Kasumi-1 (cell line): ENCODE results near the gene SLC35D2.
"Not testable (repeated sequence)": the region's sequence is repeated elsewhere in the genome, so short reads cannot be mapped to it uniquely, and the experiment has no call there.

ENCODE experiments used
- DNase-seq, 2 experiments: peaks; one replicate each; lab custom pipeline; 2025; lab: John Stamatoyannopoulos, UW

SLC35D2 gene

GRCh38 chr9:96360976-96361375, 22.5 kb downstream of the SLC35D2 start:
- no peak for DNase-seq

GRCh38 chr9:96360523-96360922, 23.0 kb downstream of the SLC35D2 start:
- not testable (repeated sequence) for DNase-seq

- no peak for DNase-seq
Measured at GRCh38 chr9:96350866-96351265, 32.6 kb downstream of the SLC35D2 start.

DNA sequence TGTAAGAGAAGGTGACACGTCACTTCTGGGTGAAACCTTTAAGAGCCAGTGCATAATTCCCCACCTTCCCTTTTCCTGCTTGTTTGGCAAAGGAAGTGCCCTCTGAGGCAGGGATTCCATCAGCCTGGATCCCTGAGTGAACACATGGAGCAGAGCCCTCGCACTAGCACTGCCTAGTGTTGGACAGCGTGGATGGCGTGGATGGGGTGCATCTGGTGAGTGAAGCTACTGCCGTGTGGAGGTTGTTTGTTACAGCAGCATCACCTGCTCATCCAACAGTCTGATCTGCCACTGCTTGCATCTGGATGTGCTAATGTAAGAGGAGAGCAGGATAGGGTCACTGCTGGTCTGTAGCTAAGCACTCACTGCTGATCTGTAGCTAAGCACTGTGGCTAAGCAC, 35.2 kb downstream of the SLC35D2 start:
- DNase-seq: no peak

GRCh38 chr9:96345551-96345950, 38.0 kb downstream of the SLC35D2 start:
- DNase-seq: no peak

DNA sequence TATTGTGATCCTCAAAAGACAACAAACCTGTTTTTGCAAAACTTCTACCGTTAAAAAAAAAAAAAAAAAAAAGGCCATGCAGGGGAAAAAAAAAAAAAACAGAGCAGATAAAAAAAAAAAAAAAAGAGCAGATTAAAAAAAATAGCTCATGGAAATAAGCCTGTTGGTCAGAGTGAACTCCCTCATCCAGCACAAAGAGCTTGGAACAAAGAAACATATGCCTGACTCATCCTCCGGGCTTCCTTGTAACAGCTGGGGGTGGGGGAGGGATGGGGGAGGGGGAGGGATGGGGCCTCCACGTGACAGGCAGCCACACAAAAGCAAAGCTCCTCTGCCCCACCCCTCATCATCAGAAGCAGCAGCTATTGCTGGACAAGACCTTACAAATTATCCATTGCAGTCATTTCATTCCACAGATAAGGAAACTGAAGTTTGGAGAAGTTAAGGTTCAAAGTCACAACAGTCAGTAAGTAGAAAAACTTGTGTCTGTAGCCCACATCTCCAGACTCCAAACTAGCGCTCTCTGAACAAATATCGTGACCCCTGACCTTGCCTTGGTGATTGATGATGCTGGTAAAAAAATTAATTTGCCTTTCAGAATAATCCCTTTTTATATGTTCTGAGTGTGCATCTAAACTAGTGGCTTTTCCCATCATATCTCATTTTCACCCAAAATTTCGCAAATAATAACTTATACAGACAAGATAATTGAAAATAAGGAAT, 38.9 kb downstream of the SLC35D2 start:
- DNase-seq: no peak

- no peak for DNase-seq
Measured at GRCh38 chr9:96343515-96344360, 39.8 kb downstream of the SLC35D2 start.

DNA sequence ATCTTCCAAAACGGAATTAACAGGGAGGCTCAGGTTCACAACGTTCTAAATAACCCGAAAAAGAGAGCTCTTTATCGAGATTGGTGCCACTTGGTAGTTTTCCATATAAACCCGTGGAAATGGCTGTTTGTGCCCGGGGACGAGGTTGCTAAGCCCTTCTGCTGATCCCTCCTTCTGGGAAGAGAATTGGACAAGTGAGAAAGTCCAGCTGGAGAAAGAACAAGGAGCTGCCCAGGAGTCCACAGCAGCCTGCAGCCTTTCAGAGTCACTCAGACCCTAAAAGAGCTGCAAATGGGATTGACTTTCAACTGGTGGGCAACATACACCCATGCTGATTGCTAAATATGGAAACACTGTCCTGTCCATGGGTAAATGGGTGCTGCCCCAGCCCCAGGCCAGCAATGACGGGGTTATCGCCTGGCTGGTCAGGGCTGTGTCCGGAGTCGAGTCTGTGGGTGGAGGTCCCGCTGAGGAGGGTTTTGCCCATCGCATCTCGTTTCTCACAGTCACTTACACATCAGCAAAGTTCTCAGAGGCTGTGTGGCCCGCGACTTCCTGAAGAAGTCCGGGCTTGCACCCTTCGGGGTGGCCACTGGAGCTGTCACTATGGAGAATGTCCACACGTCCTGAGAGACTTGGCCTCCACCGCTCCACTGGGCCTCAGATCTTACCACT, 40.8 kb downstream of the SLC35D2 start:
- no peak for DNase-seq

GRCh38 chr9:96340707-96341106, 42.8 kb downstream of the SLC35D2 start:
- DNase-seq: no peak

- DNase-seq: no peak
Measured at GRCh38 chr9:96338299-96338698, 45.2 kb downstream of the SLC35D2 start.

DNA sequence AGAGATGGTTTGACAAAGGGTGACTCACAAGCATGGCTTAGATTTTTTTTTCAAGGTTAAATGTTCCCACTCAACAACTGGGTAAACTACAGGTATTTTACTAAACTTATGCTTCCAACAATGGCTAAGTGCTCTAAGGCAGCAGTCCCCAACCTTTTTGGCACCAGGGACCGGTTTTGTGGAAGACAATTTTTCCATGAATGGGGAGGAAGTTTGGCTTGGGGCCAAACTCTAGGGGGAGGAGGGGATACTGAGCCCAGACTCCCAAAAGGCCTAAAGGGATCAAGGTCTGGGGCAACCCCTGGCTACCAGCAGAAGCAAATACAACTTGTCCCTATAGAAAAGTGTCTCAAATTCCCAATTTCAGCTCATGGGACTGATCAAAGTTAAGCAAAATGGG, 49.6 kb downstream of the SLC35D2 start:
- DNase-seq: no peak

GRCh38 chr9:96331236-96331947, 52.1 kb downstream of the SLC35D2 start:
- no peak for DNase-seq

- peak; percentile 60 to 62 for DNase-seq
Measured at GRCh38 chr9:96327694-96328352, 55.7 kb downstream of the SLC35D2 start.

DNA sequence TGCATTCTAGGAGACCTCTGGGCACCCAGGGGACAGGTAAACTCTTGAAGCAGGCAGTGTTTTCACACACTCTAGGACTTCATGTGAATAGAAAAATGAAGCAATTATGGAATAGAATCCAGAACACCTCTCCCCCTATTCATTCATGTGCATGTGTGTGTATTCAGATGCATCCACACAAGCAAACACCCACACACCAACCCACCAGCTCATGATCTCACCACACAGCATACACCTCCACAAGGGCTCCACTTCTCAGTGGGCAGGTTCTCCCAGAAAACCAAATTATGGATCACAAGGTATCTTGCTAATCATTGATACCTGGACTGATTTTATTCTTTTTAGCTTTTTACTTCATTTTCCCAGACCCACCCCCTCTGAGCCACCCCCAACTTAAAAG, 60.3 kb downstream of the SLC35D2 start:
- DNase-seq: no peak

GRCh38 chr9:96322736-96323135, 60.8 kb downstream of the SLC35D2 start:
- DNase-seq: not testable (repeated sequence)

GRCh38 chr9:96322210-96322609, 61.3 kb downstream of the SLC35D2 start:
- not testable (repeated sequence) for DNase-seq

- DNase-seq: no peak
Measured at GRCh38 chr9:96321515-96321914, 62.0 kb downstream of the SLC35D2 start.

DNA sequence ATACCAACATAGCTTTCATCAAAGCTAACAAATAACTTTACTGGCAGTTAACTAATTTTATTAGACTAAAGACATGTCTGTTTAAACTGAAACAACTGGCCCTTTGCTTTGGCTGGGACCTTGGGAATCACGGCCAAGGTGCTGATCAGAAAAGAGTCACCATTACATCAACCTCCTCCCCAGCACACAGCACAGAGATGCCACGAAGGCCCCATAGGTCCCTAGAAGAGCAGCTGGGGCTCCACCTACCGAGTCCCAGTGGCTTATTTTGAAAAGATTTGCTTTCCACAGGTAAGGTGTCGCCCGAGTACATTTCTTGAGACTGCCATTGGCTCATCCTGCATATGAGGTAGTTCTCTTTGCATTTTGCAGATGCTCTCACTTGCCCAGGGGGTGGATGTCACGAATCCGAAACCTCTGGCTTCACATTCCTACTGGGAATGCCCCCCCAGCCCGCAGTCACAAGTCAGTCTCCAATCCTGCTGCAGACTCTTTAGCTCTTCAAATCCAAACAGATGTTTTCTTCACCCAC, 62.7 kb downstream of the SLC35D2 start:
- no peak for DNase-seq

GRCh38 chr9:96318921-96319565, 64.5 kb downstream of the SLC35D2 start:
- DNase-seq: no peak

DNA sequence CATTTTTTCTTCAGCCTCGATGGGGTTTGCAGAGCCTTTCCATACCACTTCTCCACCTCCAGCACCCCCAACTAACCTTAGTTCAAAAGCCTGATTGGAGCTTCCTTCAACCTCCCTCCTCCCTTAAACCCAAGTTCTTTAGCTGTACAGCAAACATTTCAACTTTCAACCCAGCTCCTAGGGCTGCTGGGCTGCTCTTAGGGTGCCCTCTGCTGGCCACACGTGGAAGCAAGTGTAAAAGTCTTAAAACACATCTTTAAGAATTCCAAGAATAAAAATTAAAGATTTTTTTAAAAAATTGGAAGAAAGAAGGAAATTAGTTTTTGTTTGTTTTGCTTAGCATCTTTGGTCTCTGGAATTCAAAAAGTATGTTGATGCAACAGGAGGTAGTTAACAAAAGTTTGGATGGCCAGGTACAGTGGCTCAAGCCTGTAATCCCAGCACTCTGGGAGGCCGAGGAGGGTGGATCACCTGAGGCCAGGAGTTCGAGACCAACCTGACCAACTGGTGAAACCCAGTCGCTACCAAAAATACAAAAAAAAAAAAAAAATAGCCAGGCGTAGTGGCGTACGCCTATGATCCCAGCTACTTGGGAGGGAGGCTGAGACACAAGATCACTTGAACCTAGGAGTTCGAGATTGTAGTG, 66.1 kb downstream of the SLC35D2 start:
- DNase-seq: peak; percentile 65 to 70
